ENCODE results near the gene PPP6R2. TPM values are rescaled to one million over a fixed set of nuclear protein-coding genes. Genes with fewer than 3 reads are reported as not detected.

Gene PPP6R2
- total and polyA plus RNA-seq, 2 of the 8 experiments (the other 6 are each of a cell fraction or from before 2014, with no cell fraction given) = 25.0 to 32.2 TPM

GRCh38 chr22:50346470-50346869 is 3.3 kb downstream of the PPP6R2 start:
- Histone ChIP-seq H2BK20ac (ENCODE audit: low read length) (no peak overlapping the region), H2BK5ac (ENCODE audit: low read depth, low read length) (no peak overlapping the region), H4K20me1 (replicated peaks in 1 of 2; ENCODE audit: control insufficient read depth in 1 of 2, insufficient read depth in 2 of 2, low read length in 2 of 2) (peaks cover 9 to 14% of the 10 kb centered on the region in 2 experiments), H3K9ac (replicated peaks in 1 of 4; ENCODE audit: extremely low read depth in 1 of 4, low read depth in 3 of 4, low read length in 3 of 4) (no peak overlapping the region), H2BK12ac (ENCODE audit: low read depth, low read length) (no peak overlapping the region), H2AK5ac (ENCODE audit: low read depth, low read length) (no peak overlapping the region), H3K23me2 (ENCODE audit: low read depth, low read length) (peaks cover 3% of the 10 kb centered on the region; the same call in 1 of the 2 replicates), H3K79me1 (ENCODE audit: low read depth, low read length) (peaks cover 6% of the 10 kb centered on the region), H3K18ac (ENCODE audit: extremely low read depth, low read length) (no peak overlapping the region), H3K23ac (ENCODE audit: insufficient read length) (no peak overlapping the region), H3K4me2 (ENCODE audit: insufficient read depth in 1 of 2, low read depth in 2 of 2, low read length in 2 of 2) (no peak overlapping the region), H3K4me3 (ENCODE audit: extremely low read depth in 1 of 4, insufficient read depth in 2 of 4, low read depth in 3 of 4, low read length in 4 of 4) (no peak overlapping the region), H2AFZ (ENCODE audit: low read length) (no peak overlapping the region), H4K5ac (ENCODE audit: insufficient read length, low read depth, low read length) (no peak overlapping the region), H3K79me2 (ENCODE audit: control insufficient read depth in 1 of 2, insufficient read depth in 2 of 2, low read length in 2 of 2) (peaks cover 0 to 17% of the 10 kb centered on the region in 2 experiments; a peak in 2 of 4 replicates), H3K4ac (replicated peaks; ENCODE audit: insufficient read length, low read depth, low read length) (no peak overlapping the region), H4K91ac (replicated peaks; ENCODE audit: insufficient read length, low read length) (no peak overlapping the region), H3K4me1 (replicated peaks in 1 of 4; ENCODE audit: control insufficient read depth in 3 of 4, insufficient read depth in 4 of 4, low read length in 3 of 4) (peaks cover 0 to 2% (median under 1%) of the 10 kb centered on the region in 4 experiments; a peak in 1 of 7 replicates), H2BK15ac (ENCODE audit: low read length) (no peak overlapping the region), H3K27me3 (replicated peaks in 1 of 4; ENCODE audit: control insufficient read depth in 3 of 4, extremely low read depth in 1 of 4, insufficient read depth in 3 of 4, low read length in 3 of 4) (no peaks in the 10 kb centered on the region; a peak in 1 of 7 replicates), H3K27ac (ENCODE audit: low read depth, low read length) (no peak overlapping the region), H3K9me3 (ENCODE audit: insufficient read depth in 2 of 2, low read depth in 1 of 2, low read length in 1 of 2) (no peaks in the 10 kb centered on the region), H3K36me3 (ENCODE audit: control insufficient read depth in 2 of 4, insufficient read depth in 4 of 4, low read length in 3 of 4) (no peaks in the 10 kb centered on the region), H2BK120ac (replicated peaks; ENCODE audit: low read depth, low read length) (no peak overlapping the region), H3K14ac (ENCODE audit: insufficient read length) (no peak overlapping the region), H3K56ac (replicated peaks; ENCODE audit: insufficient read length, low read depth, low read length) (no peak overlapping the region), H4K8ac (ENCODE audit: extremely low read depth, insufficient read depth, low read length) (no peak overlapping the region)
- DNase-seq (ENCODE audit: low read depth in 1 of 2, low spot score in 2 of 2) = no peak
- FAIRE-seq = no peak
- 94% methylated on average over 6 of the region's 8 CpGs; no CpG with 5 or more reads in 1 of the 2 experiments for WGBS, 2 experiments (ENCODE audit: extremely low coverage in 1 of 2, insufficient coverage in 1 of 2, insufficient read length in 1 of 2, insufficient replicate concordance in 2 of 2, low coverage in 1 of 2, low lambda C conversion rate in 2 of 2, missing lambda C conversion rate in 1 of 2)
- ChIA-PET CTCF (ENCODE audit: partially characterized antibody) (no interaction called here), POLR2A (ENCODE audit: partially characterized antibody) (no interaction called here)
- no peak for TF ChIP-seq CHD2 (IDR thresholded peaks at IDR 0.05; ENCODE audit: low read length)
